Neural cell (in vitro differentiated cells): ENCODE data around the gene ZNF507. TPM values are rescaled to one million over a fixed set of nuclear protein-coding genes. Genes with fewer than 3 reads are reported as not detected.

Experiments used
- H2AFZ ChIP-seq: fragments of 200-600, 300-800 bp; sonication (generic), shearing (Covaris generic); 2 replicates; pipeline ENCODE4 v1.6.0; 2014; ENCODE audit warnings: low read depth, mild to moderate bottlenecking, antibody characterized with exemption, low read length, moderate library complexity
- H3F3A ChIP-seq: fragments of 200-600 bp; shearing (Covaris generic); 2 replicates; pipeline ENCODE4 v1.6.1; 2016; ENCODE audit warnings: mild to moderate bottlenecking, moderate library complexity, mixed read lengths, antibody characterized with exemption, low read length; ENCODE audit not compliant: insufficient read depth, poor library complexity, severe bottlenecking
- H3K27ac ChIP-seq: fragments of 200-600, 300-800 bp; sonication (generic), shearing (Covaris generic); 2 replicates; pipeline ENCODE4 v1.5.1; 2014; ENCODE audit warnings: mild to moderate bottlenecking, low read length, moderate library complexity
- H3K27me3 ChIP-seq: fragments of 300-800, 200-600 bp; sonication (generic), shearing (Covaris generic); 2 replicates; pipeline ENCODE4 v1.6.0; 2014; ENCODE audit warnings: mild to moderate bottlenecking, low read depth, low read length, moderate library complexity; ENCODE audit not compliant: insufficient read depth
- H3K36me3 ChIP-seq: fragments of 300-800, 200-600 bp; sonication (generic), shearing (Covaris generic); 2 replicates; pipeline ENCODE4 v1.5.1; 2014; ENCODE audit warnings: mild to moderate bottlenecking, antibody characterized with exemption, low read length, moderate library complexity; ENCODE audit not compliant: insufficient read depth
- H3K4me2 ChIP-seq: fragments of 300-800, 200-600 bp; sonication (generic), shearing (Covaris generic); 2 replicates; pipeline ENCODE4 v1.6.0; 2014; ENCODE audit warnings: mild to moderate bottlenecking, low read length
- H3K4me3 ChIP-seq: fragments of 300-800, 200-600 bp; sonication (generic), shearing (Covaris generic); 2 replicates; pipeline ENCODE4 v1.5.1; 2014; ENCODE audit warnings: mild to moderate bottlenecking, low read length, moderate library complexity
- H3K79me2 ChIP-seq: fragments of 200-600 bp; shearing (Covaris generic); replicated peaks from 2 replicates; pipeline ENCODE4 v1.6.0; 2014; ENCODE audit warnings: mild to moderate bottlenecking, low read length, moderate library complexity; ENCODE audit not compliant: insufficient read depth
- H3K9ac ChIP-seq: fragments of 300-800, 200-600 bp; sonication (generic), shearing (Covaris generic); 2 replicates; pipeline ENCODE4 v1.6.1; 2016; ENCODE audit warnings: mild to moderate bottlenecking, low read length, mixed read lengths
- H3K9me2 ChIP-seq: fragments of 200-600 bp; shearing (Covaris generic); 2 replicates; pipeline ENCODE4 v1.6.1; 2016; ENCODE audit warnings: mild to moderate bottlenecking, low read length, mixed read lengths; ENCODE audit not compliant: insufficient read depth
- H3K9me3 ChIP-seq: fragments of 200-600, 300-800 bp; sonication (generic), shearing (Covaris generic); 2 replicates; pipeline ENCODE4 v1.6.1; 2016; ENCODE audit warnings: mild to moderate bottlenecking, mixed run types, low read length, moderate library complexity, mixed read lengths
- H4K20me1 ChIP-seq: fragments of 200-600 bp; shearing (Covaris generic); 2 replicates; pipeline ENCODE4 v1.6.1; 2016; ENCODE audit warnings: mild to moderate bottlenecking, mixed run types; ENCODE audit not compliant: insufficient read depth
- CTCF ChIP-seq: fragments of 450-650 bp; IDR thresholded peaks from 2 replicates; pipeline ENCODE4 v1.5.1; 2014; ENCODE audit warnings: antibody characterized with exemption, mild to moderate bottlenecking, moderate library complexity; ENCODE audit not compliant: poor library complexity, severe bottlenecking
- EP300 ChIP-seq: fragments of 450-650 bp; conservative IDR thresholded peaks from 2 replicates; pipeline ENCODE4 v1.6.1; 2014; ENCODE audit warnings: antibody characterized with exemption, mild to moderate bottlenecking, moderate library complexity; ENCODE audit not compliant: poor library complexity, severe bottlenecking
- EZH2 ChIP-seq: fragments of 200-600, 300-800 bp; shearing (Covaris generic), sonication (generic); IDR thresholded peaks from 2 replicates; pipeline ENCODE4 v1.6.1; 2014; ENCODE audit warnings: antibody characterized with exemption, low read length, borderline replicate concordance, mild to moderate bottlenecking; ENCODE audit not compliant: insufficient read depth, poor library complexity, severe bottlenecking
- MXI1 ChIP-seq: fragments of 450-650 bp; conservative IDR thresholded peaks from 2 replicates; pipeline ENCODE4 v1.6.1; 2014; ENCODE audit warnings: antibody characterized with exemption, mild to moderate bottlenecking; ENCODE audit not compliant: poor library complexity, severe bottlenecking
- POLR2AphosphoS5 ChIP-seq: IDR thresholded peaks from 2 replicates; pipeline ENCODE4 v1.6.1; 2012
- RAD21 ChIP-seq: fragments of 450-650 bp; conservative IDR thresholded peaks from 2 replicates; pipeline ENCODE4 v1.6.1; 2014; ENCODE audit warnings: antibody characterized with exemption, mild to moderate bottlenecking, moderate library complexity
- SMC3 ChIP-seq: fragments of 450-650 bp; conservative IDR thresholded peaks from 2 replicates; pipeline ENCODE4 v1.6.1; 2014; ENCODE audit warnings: antibody characterized with exemption, mild to moderate bottlenecking, moderate library complexity; ENCODE audit not compliant: poor library complexity
- TAF1 ChIP-seq: IDR thresholded peaks from 2 replicates; pipeline ENCODE4 v1.6.1; 2012; ENCODE audit warnings: low read depth
- polyA plus RNA-seq: library from polyadenylated mRNA; depleted of rRNA; stranded (reverse); fragments of >200 nt; gene quantifications from 2 replicates; pipeline ENCODE4 v1.2.3, GENCODE V29; 2014
- TF ChIP-seq, protein P1 (sequence below): IDR thresholded peaks from 2 replicates; pipeline ENCODE4 v1.6.1; 2012; ENCODE audit warnings: borderline replicate concordance

The ZNF507 gene
- polyA plus RNA-seq, 1 donor from 2014 or later, result 9.9 TPM

- TF ChIP-seq RAD21 (no peak), EP300 (no peak), SMC3 (no peak)
Measured at GRCh38 chr19:32418155-32418554, 72.7 kb downstream of the ZNF507 start (continued).

GRCh38 chr19:32421589-32422361 lies 76.4 kb downstream of the ZNF507 start:
- Histone ChIP-seq H3K36me3 (no peaks in the 10 kb centered on the region), H4K20me1 (no peaks in the 10 kb centered on the region), H3K4me2 (no peak overlapping the region), H3K4me3 (no peak overlapping the region), H3K27me3 (no peaks in the 10 kb centered on the region), H3K9me2 (no peaks in the 10 kb centered on the region), H3K27ac (no peak overlapping the region), H3K9ac (no peak overlapping the region), H3F3A (no peaks in the 10 kb centered on the region), H2AFZ (no peak overlapping the region), H3K79me2 (no peaks in the 10 kb centered on the region), H3K9me3 (no peaks in the 10 kb centered on the region)
- TF ChIP-seq MXI1 (no peak), EP300 (no peak), EZH2 (no peak), POLR2AphosphoS5 (no peak), SMC3 (no peak), CTCF (no peak), TAF1 (no peak)
- TF ChIP-seq, protein P1, sequence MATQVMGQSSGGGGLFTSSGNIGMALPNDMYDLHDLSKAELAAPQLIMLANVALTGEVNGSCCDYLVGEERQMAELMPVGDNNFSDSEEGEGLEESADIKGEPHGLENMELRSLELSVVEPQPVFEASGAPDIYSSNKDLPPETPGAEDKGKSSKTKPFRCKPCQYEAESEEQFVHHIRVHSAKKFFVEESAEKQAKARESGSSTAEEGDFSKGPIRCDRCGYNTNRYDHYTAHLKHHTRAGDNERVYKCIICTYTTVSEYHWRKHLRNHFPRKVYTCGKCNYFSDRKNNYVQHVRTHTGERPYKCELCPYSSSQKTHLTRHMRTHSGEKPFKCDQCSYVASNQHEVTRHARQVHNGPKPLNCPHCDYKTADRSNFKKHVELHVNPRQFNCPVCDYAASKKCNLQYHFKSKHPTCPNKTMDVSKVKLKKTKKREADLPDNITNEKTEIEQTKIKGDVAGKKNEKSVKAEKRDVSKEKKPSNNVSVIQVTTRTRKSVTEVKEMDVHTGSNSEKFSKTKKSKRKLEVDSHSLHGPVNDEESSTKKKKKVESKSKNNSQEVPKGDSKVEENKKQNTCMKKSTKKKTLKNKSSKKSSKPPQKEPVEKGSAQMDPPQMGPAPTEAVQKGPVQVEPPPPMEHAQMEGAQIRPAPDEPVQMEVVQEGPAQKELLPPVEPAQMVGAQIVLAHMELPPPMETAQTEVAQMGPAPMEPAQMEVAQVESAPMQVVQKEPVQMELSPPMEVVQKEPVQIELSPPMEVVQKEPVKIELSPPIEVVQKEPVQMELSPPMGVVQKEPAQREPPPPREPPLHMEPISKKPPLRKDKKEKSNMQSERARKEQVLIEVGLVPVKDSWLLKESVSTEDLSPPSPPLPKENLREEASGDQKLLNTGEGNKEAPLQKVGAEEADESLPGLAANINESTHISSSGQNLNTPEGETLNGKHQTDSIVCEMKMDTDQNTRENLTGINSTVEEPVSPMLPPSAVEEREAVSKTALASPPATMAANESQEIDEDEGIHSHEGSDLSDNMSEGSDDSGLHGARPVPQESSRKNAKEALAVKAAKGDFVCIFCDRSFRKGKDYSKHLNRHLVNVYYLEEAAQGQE, result no peak

DNA sequence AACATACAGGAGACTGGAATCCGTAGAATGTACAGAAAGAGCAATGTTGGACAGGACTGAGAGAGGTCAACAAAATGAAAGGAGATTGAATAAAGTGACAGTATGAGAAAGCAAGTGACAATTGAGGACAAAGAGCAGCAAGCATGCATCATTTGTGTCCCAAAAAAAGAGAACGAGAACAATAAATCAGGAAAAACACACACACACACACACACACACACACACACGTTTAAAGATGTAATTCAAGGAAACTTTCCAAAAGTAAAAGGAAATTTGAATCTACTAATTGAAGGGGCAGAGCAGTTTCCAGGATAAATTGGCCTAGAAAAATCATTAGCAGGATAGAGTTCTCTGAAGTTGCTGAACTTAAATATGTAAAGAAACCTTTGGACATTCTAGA lies 77.0 kb downstream of the ZNF507 start:
- H3K9me2 ChIP-seq, result no peaks in the 10 kb centered on the region
- TF ChIP-seq EZH2 (no peak), TAF1 (no peak), MXI1 (no peak), SMC3 (no peak), RAD21 (no peak), EP300 (no peak), CTCF (no peak), POLR2AphosphoS5 (no peak)
- TF ChIP-seq, protein P1, result no peak

More for the DNA sequence above, 77.0 kb downstream of the ZNF507 start:
- Histone ChIP-seq H3K36me3 (no peaks in the 10 kb centered on the region), H3K4me2 (no peak overlapping the region), H3K9me3 (no peaks in the 10 kb centered on the region), H3K9ac (no peak overlapping the region), H2AFZ (no peak overlapping the region), H4K20me1 (no peaks in the 10 kb centered on the region), H3K79me2 (no peaks in the 10 kb centered on the region), H3K27ac (no peak overlapping the region), H3F3A (no peaks in the 10 kb centered on the region), H3K4me3 (no peak overlapping the region), H3K27me3 (no peaks in the 10 kb centered on the region)
